GM18499 (cell line): ENCODE results near the gene GREB1L.

Source experiments
- ATAC-seq: cut with Tn5 transposase; IDR thresholded peaks from one replicate; pipeline ENCODE4 v1.9.1; 2021; ENCODE audit warnings: moderate number of reproducible peaks; ENCODE audit not compliant: insufficient read depth, unreplicated experiment

GREB1L gene

GRCh38 chr18:21472741-21473140 lies 230.7 kb downstream of the GREB1L start:
- ATAC-seq = no peak

- no peak for ATAC-seq
Measured at GRCh38 chr18:21474621-21475020, 232.6 kb downstream of the GREB1L start.

GRCh38 chr18:21479721-21480120 lies 237.7 kb downstream of the GREB1L start:
- ATAC-seq = no peak

- ATAC-seq = no peak
Measured at GRCh38 chr18:21481739-21482138, 239.7 kb downstream of the GREB1L start.

GRCh38 chr18:21483051-21483450 lies 241.0 kb downstream of the GREB1L start:
- no peak for ATAC-seq

- ATAC-seq = no peak
Measured at GRCh38 chr18:21484851-21485636, 243.0 kb downstream of the GREB1L start.

- ATAC-seq = no peak
Measured at GRCh38 chr18:21486905-21487437, 244.9 kb downstream of the GREB1L start.

- ATAC-seq = no peak
Measured at GRCh38 chr18:21489119-21489750, 247.2 kb downstream of the GREB1L start.

GRCh38 chr18:21489919-21490495 lies 248.0 kb downstream of the GREB1L start:
- ATAC-seq = no peak

GRCh38 chr18:21490748-21491147 lies 248.7 kb downstream of the GREB1L start:
- no peak for ATAC-seq

- ATAC-seq = no peak
Measured at GRCh38 chr18:21496277-21496835, 254.3 kb downstream of the GREB1L start.

- ATAC-seq = no peak
Measured at GRCh38 chr18:21499997-21500396, 258.0 kb downstream of the GREB1L start.

GRCh38 chr18:21502661-21503060 lies 260.6 kb downstream of the GREB1L start:
- ATAC-seq = no peak

- ATAC-seq = no peak
Measured at GRCh38 chr18:21507913-21508701, 266.1 kb downstream of the GREB1L start.

- ATAC-seq = no peak
Measured at GRCh38 chr18:21509062-21509461, 267.0 kb downstream of the GREB1L start.

GRCh38 chr18:21513292-21513691 lies 271.3 kb downstream of the GREB1L start:
- ATAC-seq = no peak

GRCh38 chr18:21513741-21514140 lies 271.7 kb downstream of the GREB1L start:
- ATAC-seq = no peak

GRCh38 chr18:21522530-21522929 lies 280.5 kb downstream of the GREB1L start:
- no peak for ATAC-seq

- no peak for ATAC-seq
Measured at GRCh38 chr18:21525916-21526315, 283.9 kb downstream of the GREB1L start.

- no peak for ATAC-seq
Measured at GRCh38 chr18:21526463-21526862, 284.4 kb downstream of the GREB1L start.
